WTC11 (cell line): ENCODE results near the gene SLC44A1.

ENCODE experiments used
- CTCF ChIP-seq: fragments of 200-600 bp; IDR thresholded peaks from 2 replicates; pipeline ENCODE4 v1.8.0; 2022; ENCODE audit warnings: antibody characterized with exemption
- ZNF232 ChIP-seq: sonication (generic); formaldehyde crosslinking; IDR thresholded peaks from 2 replicates; pipeline ENCODE4 v1.8.0; 2022; ENCODE audit warnings: mild to moderate bottlenecking, missing genetic modification reagents
- TF ChIP-seq, protein P1 (sequence below): sonication (generic); formaldehyde crosslinking; IDR thresholded peaks from 2 replicates; pipeline ENCODE4 v1.8.0; 2022; ENCODE audit warnings: missing genetic modification reagents
- TF ChIP-seq, protein P2 (sequence below): sonication (generic); formaldehyde crosslinking; IDR thresholded peaks from 2 replicates; pipeline ENCODE4 v1.8.1; 2022; ENCODE audit warnings: mild to moderate bottlenecking, missing genetic modification reagents, moderate library complexity, borderline replicate concordance
- TF ChIP-seq, protein P3 (sequence below): sonication (generic); formaldehyde crosslinking; IDR thresholded peaks from 2 replicates; pipeline ENCODE4 v1.8.0; 2022; ENCODE audit warnings: mild to moderate bottlenecking, missing genetic modification reagents
- TF ChIP-seq, protein P4 (sequence below): sonication (generic); formaldehyde crosslinking; IDR thresholded peaks from 2 replicates; pipeline ENCODE4 v1.8.1; 2023; ENCODE audit warnings: mild to moderate bottlenecking, missing genetic modification reagents, moderate library complexity

DNA sequence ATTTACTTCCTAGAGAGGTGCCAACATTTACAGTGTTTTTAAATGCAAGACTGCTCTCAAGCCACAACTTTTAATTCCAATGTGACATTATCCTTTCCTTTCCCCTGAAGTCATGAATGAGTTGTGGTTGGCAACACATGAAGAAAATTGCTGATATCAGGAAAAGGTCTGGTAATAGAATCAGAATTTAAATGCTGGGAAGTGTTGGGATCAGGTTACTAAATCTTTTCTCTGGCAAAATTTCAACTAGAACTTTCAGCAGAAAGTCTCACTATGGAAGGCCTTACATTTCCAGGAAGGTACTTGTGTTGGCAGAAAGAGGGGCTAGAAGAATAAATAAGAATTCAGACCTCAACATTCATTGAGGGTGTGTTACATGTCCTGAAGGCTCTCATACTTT is 10.6 kb upstream of the SLC44A1 start:
- no peak for TF ChIP-seq ZNF232 (CRISPR knock-in tag)
- TF ChIP-seq CTCF, result no peak
- TF ChIP-seq, protein P1, sequence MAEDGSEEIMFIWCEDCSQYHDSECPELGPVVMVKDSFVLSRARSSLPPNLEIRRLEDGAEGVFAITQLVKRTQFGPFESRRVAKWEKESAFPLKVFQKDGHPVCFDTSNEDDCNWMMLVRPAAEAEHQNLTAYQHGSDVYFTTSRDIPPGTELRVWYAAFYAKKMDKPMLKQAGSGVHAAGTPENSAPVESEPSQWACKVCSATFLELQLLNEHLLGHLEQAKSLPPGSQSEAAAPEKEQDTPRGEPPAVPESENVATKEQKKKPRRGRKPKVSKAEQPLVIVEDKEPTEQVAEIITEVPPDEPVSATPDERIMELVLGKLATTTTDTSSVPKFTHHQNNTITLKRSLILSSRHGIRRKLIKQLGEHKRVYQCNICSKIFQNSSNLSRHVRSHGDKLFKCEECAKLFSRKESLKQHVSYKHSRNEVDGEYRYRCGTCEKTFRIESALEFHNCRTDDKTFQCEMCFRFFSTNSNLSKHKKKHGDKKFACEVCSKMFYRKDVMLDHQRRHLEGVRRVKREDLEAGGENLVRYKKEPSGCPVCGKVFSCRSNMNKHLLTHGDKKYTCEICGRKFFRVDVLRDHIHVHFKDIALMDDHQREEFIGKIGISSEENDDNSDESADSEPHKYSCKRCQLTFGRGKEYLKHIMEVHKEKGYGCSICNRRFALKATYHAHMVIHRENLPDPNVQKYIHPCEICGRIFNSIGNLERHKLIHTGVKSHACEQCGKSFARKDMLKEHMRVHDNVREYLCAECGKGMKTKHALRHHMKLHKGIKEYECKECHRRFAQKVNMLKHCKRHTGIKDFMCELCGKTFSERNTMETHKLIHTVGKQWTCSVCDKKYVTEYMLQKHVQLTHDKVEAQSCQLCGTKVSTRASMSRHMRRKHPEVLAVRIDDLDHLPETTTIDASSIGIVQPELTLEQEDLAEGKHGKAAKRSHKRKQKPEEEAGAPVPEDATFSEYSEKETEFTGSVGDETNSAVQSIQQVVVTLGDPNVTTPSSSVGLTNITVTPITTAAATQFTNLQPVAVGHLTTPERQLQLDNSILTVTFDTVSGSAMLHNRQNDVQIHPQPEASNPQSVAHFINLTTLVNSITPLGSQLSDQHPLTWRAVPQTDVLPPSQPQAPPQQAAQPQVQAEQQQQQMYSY, result no peak
- TF ChIP-seq, protein P2, sequence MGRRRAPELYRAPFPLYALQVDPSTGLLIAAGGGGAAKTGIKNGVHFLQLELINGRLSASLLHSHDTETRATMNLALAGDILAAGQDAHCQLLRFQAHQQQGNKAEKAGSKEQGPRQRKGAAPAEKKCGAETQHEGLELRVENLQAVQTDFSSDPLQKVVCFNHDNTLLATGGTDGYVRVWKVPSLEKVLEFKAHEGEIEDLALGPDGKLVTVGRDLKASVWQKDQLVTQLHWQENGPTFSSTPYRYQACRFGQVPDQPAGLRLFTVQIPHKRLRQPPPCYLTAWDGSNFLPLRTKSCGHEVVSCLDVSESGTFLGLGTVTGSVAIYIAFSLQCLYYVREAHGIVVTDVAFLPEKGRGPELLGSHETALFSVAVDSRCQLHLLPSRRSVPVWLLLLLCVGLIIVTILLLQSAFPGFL (CRISPR knock-in tag), result no peak
- TF ChIP-seq, protein P3, sequence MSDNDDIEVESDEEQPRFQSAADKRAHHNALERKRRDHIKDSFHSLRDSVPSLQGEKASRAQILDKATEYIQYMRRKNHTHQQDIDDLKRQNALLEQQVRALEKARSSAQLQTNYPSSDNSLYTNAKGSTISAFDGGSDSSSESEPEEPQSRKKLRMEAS (CRISPR knock-in tag), result no peak
- TF ChIP-seq, protein P4, sequence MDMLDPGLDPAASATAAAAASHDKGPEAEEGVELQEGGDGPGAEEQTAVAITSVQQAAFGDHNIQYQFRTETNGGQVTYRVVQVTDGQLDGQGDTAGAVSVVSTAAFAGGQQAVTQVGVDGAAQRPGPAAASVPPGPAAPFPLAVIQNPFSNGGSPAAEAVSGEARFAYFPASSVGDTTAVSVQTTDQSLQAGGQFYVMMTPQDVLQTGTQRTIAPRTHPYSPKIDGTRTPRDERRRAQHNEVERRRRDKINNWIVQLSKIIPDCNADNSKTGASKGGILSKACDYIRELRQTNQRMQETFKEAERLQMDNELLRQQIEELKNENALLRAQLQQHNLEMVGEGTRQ (CRISPR knock-in tag), result no peak
